IgD-negative memory B cell (primary cell): ENCODE results near the gene SPINK5. TPM values are rescaled to one million over a fixed set of nuclear protein-coding genes. Genes with fewer than 3 reads are reported as not detected.
"Not testable (repeated sequence)": the region's sequence is repeated elsewhere in the genome, so short reads cannot be mapped to it uniquely, and the experiment has no call there.

Experiments
- H3K27ac Mint-ChIP-seq, 3 donors: one replicate each; pipeline ENCODE4 v1.8.0; 2020 to 2022; ENCODE audit warnings: mild to moderate bottlenecking in 3 of 3, mixed read lengths in 3 of 3, moderate library complexity in 1 of 3
- H3K27me3 Mint-ChIP-seq: one replicate; pipeline ENCODE4 v1.8.0; 2021; ENCODE audit warnings: mixed read lengths
- H3K36me3 Mint-ChIP-seq: one replicate; pipeline ENCODE4 v1.8.0; 2020; ENCODE audit warnings: mild to moderate bottlenecking, mixed read lengths
- H3K4me1 Mint-ChIP-seq, 3 donors: one replicate each; pipeline ENCODE4 v1.8.0; 2020 to 2022; ENCODE audit warnings: mixed read lengths in 3 of 3, mild to moderate bottlenecking in 1 of 3
- H3K4me3 Mint-ChIP-seq, 4 donors: one replicate each; pipeline ENCODE4 v1.8.0; 2020 to 2022; ENCODE audit warnings: mild to moderate bottlenecking in 4 of 4, mixed read lengths in 4 of 4, moderate library complexity in 3 of 4
- H3K9me3 Mint-ChIP-seq, 3 donors: one replicate each; pipeline ENCODE4 v1.8.0; 2020 to 2021; ENCODE audit warnings: mixed read lengths in 3 of 3, mild to moderate bottlenecking in 1 of 3
- polyA plus RNA-seq: library from polyadenylated mRNA; unstranded; fragments of 300-500 nt; fragmentation: Illumina TruSeq; gene quantifications from one replicate; pipeline ENCODE4 v1.2.3, GENCODE V29; 2021

Gene SPINK5
- polyA plus RNA-seq = not detected

GRCh38 chr5:148063861-148064260, at the start of gene SPINK5:
Gene SPINK5 (plus strand): TSS chr5:148063980. CDS start chr5:148064045, 65 bp downstream.
- Mint-ChIP-seq H3K4me3 (no peak within 1 kb of the TSS), H3K27ac (no peak within 1 kb of the TSS), H3K9me3 (peaks cover 0 to 1% (median 1%) of the 10 kb centered on the region in 3 donors), H3K27me3 (no peaks in the 10 kb centered on the region), H3K36me3 (no peaks in the 10 kb centered on the region), H3K4me1 (peaks cover 0 to 1% (median 0%) of the 10 kb centered on the region in 3 donors)

GRCh38 chr5:148014276-148014675, 49.5 kb upstream of the SPINK5 start:
- Mint-ChIP-seq H3K4me1 (no peaks in the 10 kb centered on the region), H3K27ac (no peak overlapping the region), H3K4me3 (no peak overlapping the region), H3K36me3 (no peaks in the 10 kb centered on the region), H3K9me3 (peaks cover 0 to 2% (median 0%) of the 10 kb centered on the region in 3 donors), H3K27me3 (no peaks in the 10 kb centered on the region)

GRCh38 chr5:148020257-148020988, 43.4 kb upstream of the SPINK5 start:
- Mint-ChIP-seq H3K36me3 (no peaks in the 10 kb centered on the region), H3K27me3 (no peaks in the 10 kb centered on the region), H3K4me1 (no peaks in the 10 kb centered on the region), H3K27ac (no peak overlapping the region), H3K9me3 (peaks cover 0 to 6% (median 6%) of the 10 kb centered on the region in 3 donors), H3K4me3 (no peak overlapping the region)

GRCh38 chr5:148027505-148027904, 36.3 kb upstream of the SPINK5 start:
- Mint-ChIP-seq H3K4me3 (no peak overlapping the region), H3K27me3 (no peaks in the 10 kb centered on the region), H3K27ac (no peak overlapping the region), H3K9me3 (peaks cover 0 to 1% (median 0%) of the 10 kb centered on the region in 3 donors), H3K4me1 (no peaks in the 10 kb centered on the region), H3K36me3 (no peaks in the 10 kb centered on the region)

- Mint-ChIP-seq H3K36me3 (no peaks in the 10 kb centered on the region), H3K4me3 (no peak overlapping the region), H3K9me3 (peaks cover 0 to 1% (median 0%) of the 10 kb centered on the region in 3 donors), H3K27ac (no peak overlapping the region), H3K27me3 (no peaks in the 10 kb centered on the region), H3K4me1 (no peaks in the 10 kb centered on the region)
Measured at GRCh38 chr5:148029131-148029530, 34.6 kb upstream of the SPINK5 start.

GRCh38 chr5:148033134-148033533, 30.6 kb upstream of the SPINK5 start:
- no peak overlapping the region for H3K4me3 Mint-ChIP-seq

DNA sequence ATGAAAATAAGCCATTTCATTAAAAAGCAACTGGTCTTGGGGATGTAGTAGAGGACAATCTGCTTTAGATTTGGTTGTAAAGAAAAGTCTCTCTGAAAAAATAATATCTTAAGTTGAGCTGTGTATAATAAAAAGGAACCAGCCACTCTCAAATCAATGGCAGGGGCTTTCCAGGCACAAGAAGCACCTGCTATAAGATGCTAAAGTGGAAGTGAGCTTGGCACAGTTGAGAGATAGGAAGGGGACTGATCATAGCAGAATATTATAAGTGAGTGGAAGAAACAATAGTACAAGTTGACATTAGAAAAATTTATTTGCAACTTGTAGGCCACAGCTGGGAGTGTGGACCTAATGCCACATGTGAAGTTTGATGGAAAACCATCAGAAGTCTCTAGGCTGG, 28.1 kb upstream of the SPINK5 start:
- no peaks in the 10 kb centered on the region for H3K9me3 Mint-ChIP-seq
- no peak overlapping the region for H3K27ac Mint-ChIP-seq
- no peak overlapping the region for H3K4me3 Mint-ChIP-seq
- H3K27me3 Mint-ChIP-seq = no peaks in the 10 kb centered on the region
- H3K4me1 Mint-ChIP-seq = no peaks in the 10 kb centered on the region
- H3K36me3 Mint-ChIP-seq = no peaks in the 10 kb centered on the region

More at GRCh38 chr5:148033134-148033533, 30.6 kb upstream of the SPINK5 start:
- Mint-ChIP-seq H3K36me3 (no peaks in the 10 kb centered on the region), H3K27ac (no peak overlapping the region), H3K9me3 (no peaks in the 10 kb centered on the region), H3K4me1 (no peaks in the 10 kb centered on the region), H3K27me3 (no peaks in the 10 kb centered on the region)

- H3K27me3 Mint-ChIP-seq = no peaks in the 10 kb centered on the region
- no peaks in the 10 kb centered on the region for H3K4me1 Mint-ChIP-seq
- no peak overlapping the region for H3K4me3 Mint-ChIP-seq
- no peak overlapping the region for H3K27ac Mint-ChIP-seq
- no peaks in the 10 kb centered on the region for H3K36me3 Mint-ChIP-seq
- H3K9me3 Mint-ChIP-seq = peaks cover 0 to 9% (median under 1%) of the 10 kb centered on the region in 3 donors
Measured at GRCh38 chr5:148042881-148043280, 20.9 kb upstream of the SPINK5 start.

DNA sequence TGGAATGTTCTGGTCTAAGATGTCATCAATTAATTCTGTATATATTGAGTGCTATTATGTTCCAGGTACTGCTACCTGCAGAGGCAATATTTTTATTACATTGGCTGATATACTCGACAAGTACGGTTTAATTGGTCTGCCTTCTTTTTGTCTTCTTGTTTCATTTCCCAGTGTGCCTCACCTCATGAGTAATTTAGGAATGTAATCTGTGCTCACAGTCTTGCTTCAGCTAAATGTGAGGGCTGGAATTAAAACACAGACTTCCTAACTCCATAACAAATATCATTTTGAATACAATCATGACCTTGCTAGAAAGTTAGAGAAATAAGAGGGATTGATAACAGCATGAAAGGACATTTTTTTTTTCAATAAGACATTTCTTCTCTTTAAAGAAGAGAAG, 20.1 kb upstream of the SPINK5 start:
- Mint-ChIP-seq H3K36me3 (no peaks in the 10 kb centered on the region), H3K9me3 (peaks cover 0 to 9% (median 3%) of the 10 kb centered on the region in 3 donors), H3K4me1 (no peaks in the 10 kb centered on the region), H3K27ac (no peak overlapping the region), H3K27me3 (no peaks in the 10 kb centered on the region), H3K4me3 (no peak overlapping the region)

- peaks cover 9 to 29% (median 13%) of the 10 kb centered on the region in 3 donors for H3K9me3 Mint-ChIP-seq
- H3K27me3 Mint-ChIP-seq, H3K4me1 Mint-ChIP-seq, H3K27ac Mint-ChIP-seq, H3K36me3 Mint-ChIP-seq, H3K4me3 Mint-ChIP-seq: not testable (repeated sequence)
Measured at GRCh38 chr5:148055160-148055559, 8.6 kb upstream of the SPINK5 start.

GRCh38 chr5:148060309-148060708, 3.5 kb upstream of the SPINK5 start:
- H3K9me3 Mint-ChIP-seq = peaks cover 6 to 13% (median 12%) of the 10 kb centered on the region in 3 donors
- no peak overlapping the region for H3K4me3 Mint-ChIP-seq
- no peak overlapping the region for H3K27ac Mint-ChIP-seq
- H3K36me3 Mint-ChIP-seq = no peaks in the 10 kb centered on the region
- peaks cover 0 to 1% (median 0%) of the 10 kb centered on the region in 3 donors for H3K4me1 Mint-ChIP-seq
- H3K27me3 Mint-ChIP-seq = no peaks in the 10 kb centered on the region

DNA sequence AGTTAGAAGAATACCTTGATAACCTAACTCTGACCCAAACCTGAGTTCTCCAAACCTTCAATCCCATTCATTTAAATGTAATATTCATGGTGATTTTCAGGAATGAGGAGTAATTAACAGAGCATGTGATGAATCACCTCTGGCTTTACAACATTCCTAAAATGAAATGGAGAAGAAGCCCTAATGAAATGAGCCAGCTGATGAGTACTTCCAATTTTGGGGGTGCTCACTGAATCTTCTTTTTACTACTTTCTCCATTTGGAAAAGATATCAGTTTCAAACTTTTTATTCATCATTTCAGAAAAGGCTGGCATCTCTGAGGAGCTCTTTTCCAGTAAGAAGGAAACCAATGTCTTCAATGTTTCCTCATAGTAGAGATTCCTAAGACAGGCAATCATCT, 2.9 kb upstream of the SPINK5 start:
- Mint-ChIP-seq H3K9me3 (peaks cover 5 to 8% (median 8%) of the 10 kb centered on the region in 3 donors), H3K27ac (no peak overlapping the region), H3K4me3 (no peak overlapping the region), H3K27me3 (no peaks in the 10 kb centered on the region), H3K4me1 (peaks cover 0 to 1% (median 0%) of the 10 kb centered on the region in 3 donors), H3K36me3 (no peaks in the 10 kb centered on the region)

DNA sequence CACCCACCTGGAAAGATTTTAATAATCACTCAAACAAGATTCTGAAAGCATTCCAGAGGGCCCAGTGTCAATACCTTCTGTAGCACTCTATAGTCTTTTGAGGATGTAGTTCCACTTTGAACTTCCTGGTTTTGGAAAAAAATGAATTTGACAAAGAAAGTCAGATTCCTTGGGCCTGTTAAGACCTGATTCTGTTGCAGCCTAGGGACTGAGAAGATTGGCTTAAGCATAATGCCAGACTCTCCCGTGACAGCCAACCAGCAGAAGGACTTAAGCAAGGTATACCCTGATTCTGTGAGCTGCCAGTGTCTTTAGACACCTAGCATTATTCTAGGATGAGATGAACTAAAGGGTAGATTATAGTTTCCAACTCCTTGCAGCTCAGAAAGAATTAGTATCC, 6.8 kb downstream of the SPINK5 start:
- H3K4me3 Mint-ChIP-seq = no peak overlapping the region

DNA sequence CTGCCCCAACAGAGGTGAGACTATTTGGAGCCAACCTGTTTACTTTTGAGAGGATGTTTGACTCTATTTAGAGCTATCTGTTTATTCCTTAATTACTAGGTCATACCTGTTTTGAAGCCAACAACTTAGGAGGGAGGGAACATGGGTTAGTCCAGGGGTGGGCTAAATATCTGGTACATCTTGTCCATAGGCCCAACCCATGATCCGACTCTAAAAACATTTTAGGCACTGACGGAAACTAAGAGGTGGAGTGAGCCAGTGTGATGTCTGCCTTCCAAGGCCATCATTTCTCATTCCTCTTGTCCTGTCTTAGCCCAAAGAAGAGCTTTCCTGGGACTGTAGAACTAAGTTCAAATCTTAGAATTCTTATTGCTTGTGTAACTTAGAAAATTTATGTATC, 8.4 kb downstream of the SPINK5 start:
- H3K27me3 Mint-ChIP-seq = no peaks in the 10 kb centered on the region
- H3K4me3 Mint-ChIP-seq = no peak overlapping the region
- no peaks in the 10 kb centered on the region for H3K36me3 Mint-ChIP-seq
- H3K9me3 Mint-ChIP-seq = peaks cover 1 to 11% (median 5%) of the 10 kb centered on the region in 3 donors
- no peaks in the 10 kb centered on the region for H3K4me1 Mint-ChIP-seq
- no peak overlapping the region for H3K27ac Mint-ChIP-seq

More for the DNA sequence above, 6.8 kb downstream of the SPINK5 start:
- Mint-ChIP-seq H3K27me3 (no peaks in the 10 kb centered on the region), H3K4me1 (no peaks in the 10 kb centered on the region), H3K27ac (no peak overlapping the region), H3K36me3 (no peaks in the 10 kb centered on the region), H3K9me3 (peaks cover 0 to 3% (median 0%) of the 10 kb centered on the region in 3 donors)

- no peaks in the 10 kb centered on the region for H3K36me3 Mint-ChIP-seq
- H3K27ac Mint-ChIP-seq = no peak overlapping the region
- H3K27me3 Mint-ChIP-seq = no peaks in the 10 kb centered on the region
- no peaks in the 10 kb centered on the region for H3K4me1 Mint-ChIP-seq
- H3K9me3 Mint-ChIP-seq = peaks cover 3 to 11% (median 7%) of the 10 kb centered on the region in 3 donors
- no peak overlapping the region for H3K4me3 Mint-ChIP-seq
Measured at GRCh38 chr5:148075529-148075928, 11.7 kb downstream of the SPINK5 start.

GRCh38 chr5:148083203-148083602, 19.4 kb downstream of the SPINK5 start:
- H3K4me1 Mint-ChIP-seq = no peaks in the 10 kb centered on the region
- no peak overlapping the region for H3K27ac Mint-ChIP-seq
- no peaks in the 10 kb centered on the region for H3K36me3 Mint-ChIP-seq
- peaks cover 0 to 2% (median 1%) of the 10 kb centered on the region in 3 donors for H3K9me3 Mint-ChIP-seq
- no peak overlapping the region for H3K4me3 Mint-ChIP-seq
- no peaks in the 10 kb centered on the region for H3K27me3 Mint-ChIP-seq
